ENCODE measurements around the gene PTPRM.

- TF ChIP-seq CTCF (IDR thresholded peaks at IDR 0.05; ENCODE audit: low read depth, low read length, missing input control) (no peak), ATF3 (IDR thresholded peaks at IDR 0.05) (no peak), TAF1 (conservative IDR thresholded peaks at IDR 0.05) (no peak), SP1 (IDR thresholded peaks at IDR 0.05) (no peak), ZBTB33 (IDR thresholded peaks at IDR 0.05) (no peak), JUND (IDR thresholded peaks at IDR 0.05) (no peak), MAX (IDR thresholded peaks at IDR 0.05) (no peak), YY1 (IDR thresholded peaks at IDR 0.05) (no peak), REST (IDR thresholded peaks at IDR 0.05) (no peak)
These were observed 341.7 kb downstream of the PTPRM start for GRCh38 chr18:7908681-7909299.
